Renal cortical epithelial cell (primary cell): ENCODE results near the gene PBX3. TPM values are rescaled to one million over a fixed set of nuclear protein-coding genes. Genes with fewer than 3 reads are reported as not detected.

ENCODE experiments used
- DNase-seq: peaks from one replicate; pipeline ENCODE4 v3.0.0-alpha.2; 2011; ENCODE audit warnings: low read depth
- total RNA-seq: library from RNA; depleted of rRNA; stranded (reverse); fragments of >200 nt; gene quantifications from 2 replicates; pipeline ENCODE4 v1.2.3, GENCODE V29; 2014

Gene PBX3
- total RNA-seq, 1 donor from 2014 or later = 15.5 TPM

DNA sequence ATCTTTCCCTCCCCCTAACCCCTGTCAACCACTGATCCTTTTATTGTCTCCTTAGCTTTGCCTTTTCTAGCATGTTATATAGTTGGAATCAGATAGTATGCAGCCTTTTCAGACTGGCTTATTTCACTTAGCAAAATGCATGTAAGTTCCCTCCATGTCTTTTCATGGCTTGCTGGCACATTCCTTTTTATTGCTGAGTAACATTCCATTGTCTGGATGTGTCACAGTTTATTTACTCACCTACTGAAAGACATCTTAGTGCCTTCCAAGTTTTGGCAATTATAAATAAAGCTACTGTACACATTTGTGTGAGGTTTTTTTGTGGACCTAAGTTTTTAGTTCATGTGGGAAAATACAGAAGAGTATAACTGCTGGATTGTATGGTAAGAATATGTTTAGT, 230.1 kb downstream of the PBX3 start:
- no peak for DNase-seq

DNA sequence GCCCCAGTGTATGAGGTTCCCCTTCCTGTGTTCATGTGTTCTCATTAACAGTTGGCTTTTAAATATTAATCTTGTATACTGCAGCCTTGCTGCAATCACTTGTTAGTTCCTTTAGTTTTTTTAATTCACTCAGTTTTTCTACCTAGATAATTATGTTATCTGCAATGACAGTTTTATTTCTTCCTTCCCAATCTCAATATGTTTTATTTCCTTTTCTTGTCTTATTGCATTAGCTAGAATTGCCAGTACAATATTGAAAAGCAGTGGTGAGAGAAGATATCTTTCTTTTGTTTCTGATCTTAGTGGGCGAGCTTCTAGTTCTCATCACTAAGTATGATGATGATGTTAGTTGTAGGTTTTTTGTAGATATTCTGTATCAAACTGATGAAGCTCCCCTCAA, 232.2 kb downstream of the PBX3 start:
- DNase-seq = no peak

DNA sequence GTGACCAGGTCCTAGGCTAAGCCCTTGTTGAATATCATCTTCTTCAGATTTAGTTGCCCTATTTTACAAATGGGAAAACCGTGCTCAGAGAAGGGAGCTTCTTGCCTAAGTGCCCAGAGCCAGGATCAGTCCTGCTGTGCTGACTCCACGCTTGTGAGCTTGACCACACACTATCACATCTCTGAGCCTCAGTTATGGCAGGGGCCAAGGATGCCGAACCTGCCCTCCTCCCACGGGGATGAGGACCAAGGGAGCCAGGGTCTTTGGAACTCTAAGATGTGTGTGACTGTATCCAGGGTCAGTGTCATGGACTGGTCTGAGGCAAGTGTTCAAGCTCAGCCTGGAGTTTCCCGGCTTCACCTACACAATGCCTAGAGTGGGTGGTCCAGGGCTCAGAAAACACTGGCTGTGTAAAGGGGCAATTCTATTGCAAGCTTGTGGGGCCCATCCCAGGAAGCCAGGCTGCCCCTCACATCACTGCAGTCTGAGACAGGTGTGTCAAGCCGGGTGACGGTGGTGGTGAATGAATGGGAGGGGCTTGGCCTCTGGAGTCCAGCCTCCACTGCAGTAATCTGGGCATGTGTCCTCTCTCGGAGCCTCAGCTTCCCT, 235.7 kb downstream of the PBX3 start:
- DNase-seq = no peak

DNA sequence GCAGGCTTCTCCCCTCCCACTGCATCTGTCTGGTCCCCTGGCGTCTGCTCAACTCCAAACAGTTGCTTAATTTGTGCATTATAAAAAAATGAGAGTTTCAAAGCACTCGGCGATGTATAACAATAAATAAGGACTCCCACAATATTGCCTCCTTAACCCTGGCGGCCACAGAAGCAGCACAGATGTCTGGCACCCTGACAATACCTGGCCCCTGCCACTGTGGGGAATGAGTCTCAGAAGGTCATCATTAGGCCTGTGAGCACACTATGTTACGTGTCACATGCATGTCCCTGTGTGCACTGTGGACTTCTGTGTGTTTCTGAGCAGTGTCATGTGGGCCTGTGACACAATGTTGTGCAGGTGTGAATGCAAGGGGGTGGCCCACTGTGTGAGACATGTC, 236.5 kb downstream of the PBX3 start:
- DNase-seq = no peak

DNA sequence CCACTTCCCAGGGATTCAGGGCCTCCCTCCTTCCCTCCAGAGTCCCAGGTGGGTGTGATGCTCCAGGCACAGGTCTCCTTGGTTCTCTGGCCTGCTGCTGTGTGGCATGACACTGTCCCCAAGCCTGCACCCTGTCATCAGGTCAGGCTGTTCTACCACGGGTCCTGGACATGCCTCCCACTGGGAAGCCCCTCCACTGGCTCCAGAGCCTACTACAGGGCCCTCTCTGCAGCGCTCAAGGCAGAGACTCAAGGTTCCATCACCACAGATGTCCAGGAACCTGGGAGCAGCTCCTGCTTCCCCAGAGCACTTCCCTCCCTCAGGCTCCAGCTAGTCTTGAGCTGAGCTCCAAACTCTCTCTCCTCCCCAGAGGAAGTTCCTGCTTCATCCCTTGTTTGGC, 237.3 kb downstream of the PBX3 start:
- DNase-seq = no peak

DNA sequence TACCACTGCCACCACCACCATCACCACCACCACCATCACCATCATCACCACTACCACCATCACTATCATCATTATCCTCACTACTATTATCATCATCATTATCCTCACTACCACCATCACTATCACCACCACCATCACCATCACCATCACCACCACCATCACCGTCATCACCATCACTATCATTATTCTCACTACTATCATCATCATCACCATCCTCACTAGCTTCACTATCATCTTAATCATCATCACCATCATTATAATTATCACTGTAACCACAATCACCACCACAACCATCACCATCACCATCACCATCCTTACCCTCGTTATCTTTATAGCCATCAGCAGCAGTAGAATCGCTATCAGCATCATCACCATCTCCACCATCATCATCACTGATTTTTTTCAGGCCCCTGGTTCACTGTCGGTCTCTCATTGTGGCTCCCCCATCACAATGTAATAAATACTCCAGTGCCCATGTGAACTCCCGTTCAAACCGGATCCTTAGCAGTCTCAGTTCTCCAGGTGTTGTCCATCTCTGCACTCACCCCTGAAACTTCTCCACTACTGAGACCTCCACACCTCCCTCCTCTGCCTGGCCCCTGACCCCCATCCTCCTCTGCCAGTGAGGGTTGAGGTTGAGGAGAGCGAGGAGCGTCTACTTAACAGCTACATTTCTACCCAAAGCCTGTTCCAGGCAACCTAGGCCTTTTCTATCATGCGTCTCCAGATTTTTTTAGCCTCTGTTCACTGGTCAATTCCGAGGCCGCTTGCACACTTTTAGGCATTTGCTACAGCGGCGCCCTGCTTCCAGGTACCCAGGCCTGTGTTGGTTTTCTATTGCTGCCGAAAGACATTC, 238.2 kb downstream of the PBX3 start:
- no peak for DNase-seq

DNA sequence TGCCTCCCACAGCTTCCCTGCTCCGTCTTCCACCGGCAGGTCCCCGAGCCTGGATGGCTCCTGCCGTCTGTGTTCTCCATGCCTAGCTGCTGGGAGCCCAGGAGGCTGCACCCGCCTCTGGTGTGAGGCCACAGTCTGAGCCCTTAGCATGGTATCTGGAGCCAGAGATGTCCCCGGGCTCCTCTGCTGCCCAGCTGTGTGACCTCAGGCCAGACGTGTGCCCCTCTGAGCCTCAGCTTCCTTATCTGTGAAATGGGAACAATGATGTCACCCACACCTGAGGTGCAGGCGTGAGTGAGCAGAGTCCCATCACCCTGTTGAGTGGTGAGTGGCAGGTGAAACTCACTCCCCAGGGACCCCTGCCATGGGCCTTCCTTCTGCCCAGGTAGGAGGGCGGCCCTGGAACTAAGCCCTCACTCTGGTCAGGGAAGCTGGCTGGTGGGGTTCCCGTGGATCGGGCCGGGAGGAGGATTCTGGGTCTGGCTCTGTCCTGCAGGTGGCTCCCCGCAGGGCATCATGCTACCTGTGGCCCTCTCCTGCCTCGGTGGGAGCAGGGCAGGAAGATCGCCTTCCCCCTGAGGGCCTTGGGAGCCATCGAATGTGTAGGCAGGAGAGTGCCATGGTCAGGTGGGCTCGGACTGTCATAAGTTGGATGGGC, 239.0 kb downstream of the PBX3 start:
- no peak for DNase-seq

DNA sequence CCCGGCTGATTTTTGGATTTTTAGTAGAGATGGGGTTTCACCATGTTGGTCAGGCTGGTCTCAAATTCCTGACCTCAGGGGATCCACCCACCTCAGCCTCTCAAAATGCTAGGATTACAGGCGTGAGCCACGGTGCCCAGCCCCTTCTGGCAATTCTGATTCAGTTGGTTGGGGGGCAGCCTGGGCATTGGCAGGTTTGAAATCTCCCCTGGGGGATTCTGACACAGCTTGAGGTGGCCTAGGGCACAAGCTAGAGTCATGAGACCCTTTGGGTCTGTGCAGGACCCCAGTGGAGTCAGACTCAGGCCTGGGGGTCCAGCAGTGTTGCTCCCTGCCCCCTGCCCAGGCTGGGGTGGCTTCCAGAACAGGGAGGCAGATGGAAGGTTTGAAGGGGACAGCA, 239.8 kb downstream of the PBX3 start:
- DNase-seq = no peak

DNA sequence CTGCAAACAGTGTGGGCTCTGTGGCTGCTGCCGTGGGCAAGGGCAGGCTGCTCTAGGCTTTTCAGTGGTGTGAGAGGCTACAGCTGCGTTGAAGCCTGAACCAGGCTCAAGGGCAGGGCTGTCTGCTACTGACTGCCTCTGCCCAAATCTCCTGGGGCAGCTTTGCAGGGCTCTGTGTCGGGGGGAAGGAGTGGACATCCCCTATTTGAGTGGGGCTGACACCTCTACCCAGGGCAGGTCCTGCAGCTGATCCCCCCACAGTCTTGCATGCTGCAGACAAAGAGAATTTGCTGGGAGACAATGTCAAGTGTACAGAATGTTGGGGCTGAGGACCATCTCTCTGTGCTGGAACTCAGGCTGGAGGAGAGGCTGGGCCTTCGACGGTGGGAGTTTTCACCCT, 240.2 kb downstream of the PBX3 start:
- no peak for DNase-seq

DNA sequence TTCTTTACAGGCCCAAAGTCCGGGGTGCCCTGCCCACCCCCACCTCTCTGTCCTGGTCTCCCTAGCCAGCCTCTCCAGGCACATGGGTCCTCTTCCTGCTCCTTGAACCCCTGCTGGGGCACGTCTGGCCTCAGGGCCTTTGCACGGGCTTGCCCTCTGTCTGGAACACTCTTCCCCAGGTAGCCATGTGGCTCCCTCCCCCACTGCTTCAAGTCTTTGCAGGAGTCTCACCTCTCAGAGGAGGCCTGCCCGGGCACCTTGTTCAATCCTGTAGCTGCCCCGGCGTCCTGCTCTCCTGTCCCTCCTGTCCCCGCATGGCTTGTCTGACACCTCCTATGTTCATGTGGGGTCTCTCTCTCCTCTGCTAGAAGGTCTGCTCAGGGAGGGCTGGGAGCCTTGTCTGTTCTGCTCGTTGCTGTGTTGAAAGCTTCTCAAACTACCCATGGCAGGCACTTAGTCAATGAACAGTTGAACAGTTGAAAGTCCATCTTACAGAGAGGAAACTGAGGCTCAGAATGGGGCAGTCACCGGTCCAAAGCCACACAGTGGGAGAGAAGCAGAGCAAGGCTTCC, 241.4 kb downstream of the PBX3 start:
- no peak for DNase-seq

DNA sequence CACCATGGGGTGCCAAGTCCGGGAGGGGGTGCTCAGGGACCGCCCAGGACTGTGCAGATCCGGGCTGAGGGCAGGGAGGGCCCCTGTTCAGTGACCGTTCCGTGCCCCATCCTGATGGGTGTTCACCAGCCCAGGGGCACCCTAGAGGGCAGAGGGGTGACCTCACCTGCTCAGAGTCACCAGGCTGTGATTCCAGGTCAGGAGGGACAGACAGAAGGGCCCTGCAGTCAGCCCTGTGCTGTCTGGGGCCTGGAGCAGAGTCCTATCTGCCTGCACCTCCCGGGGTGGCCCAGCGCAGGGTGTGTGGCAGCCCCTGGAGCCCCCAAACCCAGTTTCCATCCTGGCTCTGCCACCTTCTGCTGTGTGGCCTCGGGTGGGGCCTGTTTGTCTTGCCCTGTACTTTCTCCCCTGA, 241.9 kb downstream of the PBX3 start:
- no peak for DNase-seq

DNA sequence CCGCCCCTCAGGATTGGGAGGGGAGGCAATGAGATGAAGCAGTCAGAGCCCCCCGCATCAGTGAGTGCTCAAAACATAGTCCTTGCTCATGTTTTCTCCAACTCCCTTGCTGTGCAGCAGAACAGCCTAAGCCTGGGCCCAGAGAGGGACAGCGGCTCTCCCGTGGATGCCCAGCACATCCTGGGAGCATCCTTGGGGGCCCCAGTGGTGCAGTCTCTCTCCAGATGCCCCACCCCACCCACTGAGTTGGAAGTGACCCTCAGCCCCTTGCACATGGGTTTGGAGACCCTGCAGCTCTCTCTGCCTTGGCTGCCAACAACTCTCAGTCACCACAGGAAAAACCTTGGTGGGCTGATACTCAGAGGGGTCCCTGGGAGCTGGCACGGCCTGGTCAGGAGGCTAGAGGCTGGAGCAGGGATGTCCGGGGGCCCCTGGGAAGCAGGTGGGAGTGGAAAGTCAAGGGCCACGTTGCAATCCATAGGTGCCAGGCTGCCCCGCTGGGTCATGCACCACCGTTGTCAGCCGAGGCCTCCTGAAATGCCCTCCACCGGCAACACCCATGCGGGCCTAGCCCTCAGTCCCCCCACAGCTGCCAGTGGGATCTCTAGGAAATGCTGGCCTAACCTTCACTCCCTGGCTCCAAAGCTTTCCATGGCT, 242.5 kb downstream of the PBX3 start:
- no peak for DNase-seq

DNA sequence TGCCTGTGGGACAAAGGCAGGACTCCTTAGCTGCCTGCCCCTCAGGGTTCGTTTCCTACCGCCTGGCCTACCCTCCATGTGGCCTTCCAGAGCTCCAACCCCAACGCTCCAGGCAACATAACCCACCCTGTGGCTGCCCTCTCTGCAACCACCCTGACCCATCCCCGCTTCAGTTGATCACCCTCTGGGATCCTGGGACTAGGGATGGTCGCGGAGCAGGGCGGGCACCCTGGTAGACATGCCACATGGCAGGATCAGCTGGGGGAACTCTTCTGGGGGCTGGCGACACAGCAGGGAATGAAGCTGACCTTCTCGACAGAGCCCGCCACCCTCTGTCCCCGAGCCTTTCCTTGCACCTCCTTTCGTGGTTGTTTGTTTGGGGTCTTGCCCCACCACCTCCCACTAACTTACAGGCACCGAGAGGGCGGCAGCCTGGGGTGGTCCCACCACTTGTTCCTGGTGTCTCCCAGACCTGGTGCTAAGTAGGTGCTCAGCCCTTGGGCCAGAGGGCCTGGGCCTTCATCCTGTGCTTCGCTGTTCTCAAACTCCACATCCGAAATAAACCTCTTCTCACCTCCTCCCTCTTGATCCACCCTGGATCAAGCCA, 243.1 kb downstream of the PBX3 start:
- DNase-seq = no peak

DNA sequence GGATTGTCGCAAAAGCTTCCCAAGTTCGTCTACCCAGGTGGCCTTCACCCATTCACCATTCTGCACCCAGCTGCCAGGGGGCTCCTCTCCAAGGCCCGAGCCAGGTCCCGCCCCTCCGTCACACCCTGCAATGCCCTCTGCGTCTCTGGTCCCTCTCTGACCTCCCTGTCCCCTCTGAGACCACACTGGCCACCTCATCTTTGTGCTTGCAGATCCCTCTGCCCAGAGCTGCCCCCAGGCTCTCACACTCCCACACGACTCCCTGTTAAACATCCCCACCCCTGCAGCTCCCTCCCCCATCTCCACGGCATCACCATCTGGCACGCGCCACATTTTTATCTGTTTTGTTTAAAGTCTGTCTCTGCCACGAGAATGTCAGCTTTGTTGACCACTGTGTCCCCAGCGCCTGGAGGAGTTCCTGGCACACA, 243.6 kb downstream of the PBX3 start:
- DNase-seq = no peak

DNA sequence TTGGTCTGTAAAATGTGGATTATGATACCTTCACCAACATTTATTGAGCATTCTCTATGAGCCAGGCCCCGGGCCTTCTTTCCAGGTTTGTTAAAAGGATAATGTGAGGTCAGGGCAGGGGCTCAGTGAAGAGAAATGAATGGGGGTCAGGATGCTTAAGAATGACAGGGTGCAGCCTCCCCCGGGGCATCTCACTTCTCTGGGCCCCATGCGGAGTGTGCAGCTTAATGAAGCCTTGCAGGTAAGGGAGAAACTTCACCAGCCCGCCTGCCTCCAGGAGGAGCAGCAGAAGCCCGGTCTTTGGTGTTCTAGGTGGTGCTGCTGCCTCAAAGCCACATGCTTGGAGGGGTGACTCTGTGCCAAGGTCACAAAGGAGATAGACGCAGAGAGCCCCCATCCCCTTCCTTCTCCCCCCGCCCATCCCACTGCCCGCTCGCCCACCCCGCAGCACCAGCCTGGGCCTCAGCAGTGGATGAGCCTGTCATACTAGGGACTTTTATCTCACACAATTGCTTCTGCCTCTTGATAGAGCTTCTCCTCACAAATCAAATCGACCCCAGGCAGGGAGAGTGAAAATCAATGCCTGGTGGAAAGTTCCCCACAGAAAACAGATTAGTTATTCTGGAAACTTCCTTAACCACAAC, 244.8 kb downstream of the PBX3 start:
- no peak for DNase-seq

DNA sequence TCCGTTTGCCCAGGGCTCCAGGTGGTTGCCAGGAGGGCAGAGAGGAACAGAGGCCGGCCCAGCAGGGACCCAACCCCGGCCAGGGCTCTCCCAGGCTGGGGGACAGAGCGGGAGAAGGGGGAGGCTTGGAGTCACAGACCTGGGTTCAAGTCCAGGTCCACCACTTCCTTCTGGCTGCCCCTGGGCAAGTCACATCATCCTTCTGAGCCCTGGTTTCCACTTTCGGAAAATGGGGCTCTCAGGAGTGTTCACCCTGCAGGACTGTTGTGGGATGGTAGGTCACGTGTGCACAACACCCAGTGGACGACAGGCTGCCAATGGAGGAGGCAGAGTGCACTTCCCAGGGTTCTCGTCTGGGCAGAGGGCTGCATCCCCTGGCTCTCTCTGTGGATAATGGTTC, 245.4 kb downstream of the PBX3 start:
- DNase-seq = no peak

DNA sequence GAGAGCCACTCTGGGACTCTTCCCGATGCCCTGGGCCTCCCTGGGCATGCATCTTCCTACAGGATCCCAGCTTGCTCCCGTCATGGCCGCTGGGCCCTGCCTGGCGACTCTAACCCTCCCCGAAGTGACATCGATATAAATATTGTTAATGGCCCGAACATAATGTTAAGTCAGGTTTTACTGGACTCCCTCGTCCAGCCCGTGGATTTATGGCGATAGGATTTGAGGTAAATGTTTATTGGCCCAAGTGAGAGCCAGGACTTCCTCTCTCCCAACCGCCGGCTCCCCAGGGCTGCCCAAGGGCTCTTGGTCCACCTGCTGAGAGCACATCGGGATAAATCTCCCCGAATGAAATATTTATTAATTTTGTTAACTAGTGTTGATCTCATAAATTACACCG, 246.3 kb downstream of the PBX3 start:
- DNase-seq = no peak

DNA sequence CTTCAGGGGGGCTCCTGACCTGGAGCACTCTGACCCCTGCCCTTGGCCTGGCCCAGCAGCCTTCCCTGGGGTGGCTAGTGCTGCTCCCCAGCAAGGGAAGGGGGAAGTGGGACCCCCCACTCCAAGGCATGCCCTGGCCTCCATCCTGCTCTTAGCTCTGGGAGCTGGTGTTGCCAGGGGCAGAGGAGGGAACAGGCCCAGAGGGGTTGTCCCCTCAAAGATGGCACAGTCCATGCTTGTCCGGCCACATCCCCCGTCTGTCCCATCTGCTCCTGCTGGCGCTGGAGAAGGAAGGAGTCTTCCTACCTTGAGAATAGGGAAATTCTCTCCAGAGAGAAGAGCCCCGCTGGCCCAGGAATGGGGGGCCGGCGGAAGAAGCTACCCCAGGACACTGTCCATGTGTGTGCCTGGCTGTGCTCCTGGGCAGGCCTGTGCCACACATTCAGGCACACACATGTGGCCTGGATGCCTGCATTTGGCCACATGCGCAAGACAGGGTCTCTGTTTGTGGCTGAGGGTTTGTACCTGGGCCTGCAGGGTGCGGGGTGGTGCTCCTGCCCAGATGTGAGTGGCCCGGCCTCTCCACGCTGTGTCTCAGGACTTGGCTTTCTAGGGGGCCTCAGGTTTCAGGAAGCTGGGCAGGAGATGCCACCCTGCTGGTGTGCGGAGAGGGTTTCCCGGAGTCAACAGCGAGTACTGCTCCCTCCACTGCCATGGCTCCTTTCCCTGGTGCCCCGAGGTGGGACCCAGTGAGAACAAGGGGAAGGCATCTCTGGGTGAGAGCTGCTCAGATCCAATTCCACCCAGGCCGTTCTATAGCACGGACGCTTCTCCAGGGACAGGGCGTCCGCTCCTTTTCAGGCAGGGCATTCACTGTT, 247.1 kb downstream of the PBX3 start:
- no peak for DNase-seq

DNA sequence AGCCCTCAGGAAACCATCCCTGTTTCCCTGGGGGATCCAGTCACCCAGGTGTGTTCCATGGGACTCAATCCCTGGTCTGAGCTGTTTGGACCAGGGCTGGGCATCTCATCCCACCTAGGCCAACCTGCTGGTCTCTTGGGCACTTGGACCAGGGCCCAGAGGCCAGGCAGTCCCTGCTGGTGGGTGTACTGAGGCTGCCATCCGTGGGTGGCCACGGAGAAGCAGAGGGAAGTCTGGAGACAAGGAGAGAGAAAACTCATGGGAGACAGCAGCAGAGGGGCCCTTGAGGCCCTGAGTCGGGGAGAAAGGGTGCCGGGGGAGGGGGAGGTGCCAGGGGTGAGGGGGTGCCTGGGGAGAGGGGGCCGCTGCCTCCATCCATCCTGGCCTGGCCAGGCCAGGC, 247.8 kb downstream of the PBX3 start:
- no peak for DNase-seq

DNA sequence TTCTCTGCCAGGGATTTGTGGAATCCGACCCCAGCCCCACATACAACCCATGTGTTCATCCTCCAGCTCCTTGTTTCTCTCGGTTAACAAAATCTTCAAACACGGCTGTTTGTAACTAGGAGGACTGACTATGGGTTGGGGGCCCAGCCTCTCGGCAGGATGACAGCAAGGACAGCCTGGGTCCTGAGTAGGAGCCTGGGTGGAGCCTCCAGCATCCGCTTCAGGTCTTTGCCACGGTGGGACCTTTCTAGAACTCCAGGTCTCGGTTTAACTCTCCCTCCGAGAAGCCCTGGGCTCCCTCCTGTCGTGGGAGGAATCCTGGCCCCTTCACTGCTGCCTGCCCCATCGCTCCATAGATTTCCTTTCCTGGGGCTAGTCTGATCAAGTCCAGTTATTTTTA, 248.5 kb downstream of the PBX3 start:
- DNase-seq = no peak
